Testis (tissue), 3 donors: ENCODE data around the gene CDH23. TPM values are rescaled to one million over a fixed set of nuclear protein-coding genes. Genes with fewer than 3 reads are reported as not detected.

Experiments
- DNase-seq: peaks from one replicate; pipeline ENCODE4 v3.0.0-alpha.2; 2019
- H3K27ac ChIP-seq, 2 donors: fragments of 200-600 bp; sonication (generic); one replicate each; pipeline ENCODE4 v1.5.1; 2019
- H3K27me3 ChIP-seq: fragments of 200-600 bp; sonication (generic); one replicate; pipeline ENCODE4 v1.5.1; 2019
- H3K36me3 ChIP-seq: fragments of 200-600 bp; sonication (generic); one replicate; pipeline ENCODE4 v1.5.1; 2017; ENCODE audit warnings: low read depth; ENCODE audit errors: missing control alignments
- H3K4me1 ChIP-seq: fragments of 200-600 bp; sonication (generic); one replicate; pipeline ENCODE4 v1.5.1; 2019
- H3K4me3 ChIP-seq, 2 donors: fragments of 200-600 bp; sonication (generic); one replicate each; pipeline ENCODE4 v1.5.1; 2017 to 2019
- H3K9me3 ChIP-seq: fragments of 200-600 bp; sonication (generic); one replicate; pipeline ENCODE4 v1.5.1; 2017
- CTCF ChIP-seq, 3 experiments: fragments of 450-650 bp in 2 of 3; fragments of 200-600 bp in 1 of 3; sonication (generic) in 1 of 3; IDR thresholded peaks; one replicate each; pipeline ENCODE4 v1.5.1; 2016 to 2019; ENCODE audit warnings: antibody characterized with exemption in 3 of 3, mild to moderate bottlenecking in 2 of 3, moderate library complexity in 1 of 3
- POLR2A ChIP-seq: fragments of 450-650 bp; IDR thresholded peaks from one replicate; pipeline ENCODE4 v1.6.1; 2017; ENCODE audit warnings: antibody characterized with exemption, mild to moderate bottlenecking, moderate library complexity
- WGBS, 2 donors: methylation state at CpG; one replicate each; pipeline ENCODE4 v1.1.5; 2018; 5-methylcytosine and 5-hydroxymethylcytosine counted together
- intact Hi-C: fragments of 100-400 bp; cut with DNase I; formaldehyde crosslinking; loops from one replicate; pipeline ENCODE4 v1.15.1; 2023; ENCODE audit warnings: low total_unique reads
- polyA plus RNA-seq: library from polyadenylated mRNA; stranded (reverse); fragments of 350-450 nt; fragmentation: Illumina TruSeq; extraction: RNeasy Lipid Tissue Mini Kit (QIAGEN cat#74804); gene quantifications from one replicate; pipeline ENCODE4 v1.2.3, GENCODE V29; 2014; ENCODE audit warnings: low read depth, low replicate concordance; ENCODE audit not compliant: insufficient read depth
- total RNA-seq, 2 donors: library from RNA; depleted of rRNA; stranded (reverse); fragments of >200 nt; gene quantifications; one replicate each; pipeline ENCODE4 v1.2.3, GENCODE V29; 2016

CDH23 gene
- total and polyA plus RNA-seq, 3 donors from 2014 or later: 29.8 to 125 (median 81.7) TPM

- TF ChIP-seq POLR2A (no peak), CTCF (IDR thresholded peaks at IDR 0.05) (no peak)
- WGBS, 2 donors: 88 to 100% methylated on average over 3 to 6 of the region's 6 CpGs
- Histone ChIP-seq H3K27ac (no peak overlapping the region), H3K36me3 (no peaks in the 10 kb centered on the region), H3K4me3 (no peak overlapping the region), H3K27me3 (no peaks in the 10 kb centered on the region), H3K9me3 (no peaks in the 10 kb centered on the region), H3K4me1 (no peaks in the 10 kb centered on the region)
- DNase-seq: no peak
- intact Hi-C loops: no loop called here
Observed at GRCh38 chr10:71351087-71351486, 45.6 kb upstream of the CDH23 start.

DNA sequence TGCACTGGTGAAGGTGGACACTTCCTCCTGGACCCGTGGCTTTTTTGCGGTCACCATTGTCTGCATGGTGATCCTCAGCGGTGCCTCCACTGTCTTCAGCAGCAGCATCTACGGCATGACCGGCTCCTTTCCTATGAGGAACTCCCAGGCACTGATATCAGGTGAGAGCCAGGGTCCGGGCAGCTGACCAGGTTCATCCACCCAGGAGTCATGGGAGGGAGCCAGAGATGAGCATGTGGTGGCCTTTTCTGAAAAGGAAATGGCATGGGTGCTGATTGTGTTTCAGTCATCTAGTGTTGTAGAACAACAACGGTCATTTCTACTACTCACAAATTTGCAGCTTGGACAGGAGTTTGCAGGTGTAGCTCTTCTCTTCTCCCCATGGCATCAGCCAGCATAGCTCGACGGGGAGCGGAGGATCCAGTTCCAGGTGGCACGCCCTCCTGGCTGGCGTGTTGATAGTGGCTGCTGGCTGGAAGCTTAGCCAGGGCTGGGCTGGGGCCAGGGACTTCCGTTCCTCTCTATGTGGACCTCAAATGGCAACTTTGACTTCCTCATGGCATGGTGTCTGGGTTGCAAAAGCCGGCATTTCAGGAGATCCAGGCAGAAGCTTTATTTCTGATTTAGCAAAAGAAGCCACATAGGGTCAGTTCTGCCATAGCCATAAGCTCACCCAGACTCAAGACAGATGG lies 44.9 kb upstream of the CDH23 start:
- Histone ChIP-seq H3K9me3 (no peaks in the 10 kb centered on the region), H3K4me3 (no peak overlapping the region), H3K27me3 (no peaks in the 10 kb centered on the region), H3K4me1 (no peaks in the 10 kb centered on the region), H3K27ac (no peak overlapping the region), H3K36me3 (no peaks in the 10 kb centered on the region)
- peak; percentile 18 for DNase-seq
- intact Hi-C loops: no loop called here
- 91 to 93% methylated on average over 9 to 14 of the region's 14 CpGs for WGBS, 2 donors
- TF ChIP-seq CTCF (IDR thresholded peaks at IDR 0.05) (no peak), POLR2A (no peak)

- no peak overlapping the region for H3K27ac ChIP-seq
- WGBS, 2 donors: 73 to 83% methylated on average over 9 of the region's 9 CpGs
- intact Hi-C loops: no loop called here
- DNase-seq: no peak
- no peak overlapping the region for H3K4me3 ChIP-seq
- no peaks in the 10 kb centered on the region for H3K4me1 ChIP-seq
- H3K36me3 ChIP-seq: no peaks in the 10 kb centered on the region
- no peaks in the 10 kb centered on the region for H3K9me3 ChIP-seq
- no peak for TF ChIP-seq CTCF (IDR thresholded peaks at IDR 0.05)
- TF ChIP-seq POLR2A: no peak
- no peaks in the 10 kb centered on the region for H3K27me3 ChIP-seq
Observed at GRCh38 chr10:71353639-71354038, 43.1 kb upstream of the CDH23 start.

GRCh38 chr10:71354776-71355175 lies 41.9 kb upstream of the CDH23 start:
- DNase-seq: no peak
- Histone ChIP-seq H3K4me1 (no peaks in the 10 kb centered on the region), H3K9me3 (no peaks in the 10 kb centered on the region), H3K36me3 (no peaks in the 10 kb centered on the region), H3K27me3 (no peaks in the 10 kb centered on the region), H3K4me3 (no peak overlapping the region), H3K27ac (no peak overlapping the region)
- intact Hi-C loops: no loop called here
- TF ChIP-seq CTCF (IDR thresholded peaks at IDR 0.05) (no peak), POLR2A (no peak)
- WGBS, 2 donors: 92 to 95% methylated on average over 7 of the region's 7 CpGs

GRCh38 chr10:71355886-71356285 lies 40.8 kb upstream of the CDH23 start:
- Histone ChIP-seq H3K36me3 (no peaks in the 10 kb centered on the region), H3K9me3 (no peaks in the 10 kb centered on the region), H3K27me3 (no peaks in the 10 kb centered on the region), H3K4me3 (no peak overlapping the region), H3K27ac (no peak overlapping the region), H3K4me1 (no peaks in the 10 kb centered on the region)
- 93 to 97% methylated on average over 12 of the region's 12 CpGs for WGBS, 2 donors
- TF ChIP-seq CTCF (IDR thresholded peaks at IDR 0.05) (no peak), POLR2A (no peak)
- no peak for DNase-seq
- intact Hi-C loops: no loop called here
